MM.1S (cell line): ENCODE results near the gene PPP1R9B.

Experiments
- DNase-seq: peaks from one replicate; pipeline ENCODE4 v3.0.0-alpha.2; 2015
- H2AFZ ChIP-seq: fragments of 300-600 bp; sonication (generic); 2 replicates; pipeline ENCODE4 v1.6.0; 2016; ENCODE audit warnings: antibody characterized with exemption, low read length
- H3F3A ChIP-seq: fragments of 300-600 bp; sonication (generic); 2 replicates; pipeline ENCODE4 v1.6.1; 2016; ENCODE audit warnings: mild to moderate bottlenecking, antibody characterized with exemption, low read length, moderate library complexity, mixed read lengths; ENCODE audit not compliant: insufficient read depth
- H3K27ac ChIP-seq: fragments of 300-600 bp; sonication (generic); 2 replicates; pipeline ENCODE4 v1.5.1; 2016; ENCODE audit warnings: mild to moderate bottlenecking, low read length
- H3K27me3 ChIP-seq: fragments of 300-600 bp; sonication (generic); replicated peaks from 2 replicates; pipeline ENCODE4 v1.6.0; 2016; ENCODE audit warnings: low read length; ENCODE audit not compliant: insufficient read depth
- H3K36me3 ChIP-seq: fragments of 300-600 bp; sonication (generic); replicated peaks from 2 replicates; pipeline ENCODE4 v1.6.1; 2016; ENCODE audit warnings: mild to moderate bottlenecking, low read length, mixed read lengths; ENCODE audit not compliant: insufficient read depth
- H3K4me1 ChIP-seq: fragments of 300-600 bp; sonication (generic); 2 replicates; pipeline ENCODE4 v1.6.1; 2016; ENCODE audit warnings: low read length, mixed read lengths
- H3K4me2 ChIP-seq: fragments of 300-600 bp; sonication (generic); 2 replicates; pipeline ENCODE4 v1.6.0; 2016; ENCODE audit warnings: low read depth, low read length
- H3K4me3 ChIP-seq: fragments of 300-600 bp; sonication (generic); 2 replicates; pipeline ENCODE4 v1.5.1; 2016; ENCODE audit warnings: low read length, mixed read lengths
- H3K79me2 ChIP-seq: fragments of 300-600 bp; sonication (generic); 2 replicates; pipeline ENCODE4 v1.6.1; 2016; ENCODE audit warnings: mixed run types, low read length, mixed read lengths
- H3K9ac ChIP-seq: fragments of 300-600 bp; sonication (generic); 2 replicates; pipeline ENCODE4 v1.6.1; 2016; ENCODE audit warnings: low read length, mixed read lengths
- H3K9me2 ChIP-seq: fragments of 300-600 bp; sonication (generic); replicated peaks from 2 replicates; pipeline ENCODE4 v1.6.1; 2016; ENCODE audit warnings: mild to moderate bottlenecking, low read length, mixed read lengths; ENCODE audit not compliant: insufficient read depth
- H3K9me3 ChIP-seq: fragments of 300-600 bp; sonication (generic); replicated peaks from 2 replicates; pipeline ENCODE4 v1.6.1; 2016; ENCODE audit warnings: mild to moderate bottlenecking, low read length, mixed read lengths; ENCODE audit not compliant: insufficient read depth
- H4K20me1 ChIP-seq: fragments of 300-600 bp; sonication (generic); 2 replicates; pipeline ENCODE4 v1.6.1; 2016; ENCODE audit warnings: mild to moderate bottlenecking, low read length, moderate library complexity, mixed read lengths; ENCODE audit not compliant: insufficient read depth
- CTCF ChIP-seq: fragments of 300-600 bp; sonication (generic); IDR thresholded peaks from 2 replicates; pipeline ENCODE4 v1.5.1; 2016; ENCODE audit warnings: antibody characterized with exemption, low read length, mixed read lengths
- EZH2 ChIP-seq: fragments of 300-600 bp; sonication (generic); optimal IDR thresholded peaks from 2 replicates; pipeline ENCODE3; 2017; ENCODE audit warnings: low read depth, mild to moderate bottlenecking, antibody characterized with exemption, low read length, mixed read lengths
- EZH2phosphoT487 ChIP-seq: fragments of 300-600 bp; sonication (generic); IDR thresholded peaks from 2 replicates; pipeline ENCODE4 v1.6.1; 2018; ENCODE audit warnings: antibody characterized with exemption, low read length

The PPP1R9B gene

GRCh38 chr17:50135316-50136095 lies 15.0 kb downstream of the PPP1R9B start:
- DNase-seq = no peak
- H3K27me3 ChIP-seq = no peaks in the 10 kb centered on the region
- H3K4me3 ChIP-seq = no peak overlapping the region
- no peaks in the 10 kb centered on the region for H3K9me2 ChIP-seq
- H3K79me2 ChIP-seq = peaks cover 17% of the 10 kb centered on the region
- no peak overlapping the region for H3K4me2 ChIP-seq
- no peak overlapping the region for H3K27ac ChIP-seq
- no peaks in the 10 kb centered on the region for H3K4me1 ChIP-seq
- H3F3A ChIP-seq = peaks cover 15% of the 10 kb centered on the region; the same call in 1 of the 2 replicates
- H3K36me3 ChIP-seq = peaks cover 11% of the 10 kb centered on the region
- no peaks in the 10 kb centered on the region for H4K20me1 ChIP-seq
- no peak overlapping the region for H2AFZ ChIP-seq
- no peak overlapping the region for H3K9ac ChIP-seq
- H3K9me3 ChIP-seq = no peaks in the 10 kb centered on the region
- no peak for TF ChIP-seq CTCF

DNA sequence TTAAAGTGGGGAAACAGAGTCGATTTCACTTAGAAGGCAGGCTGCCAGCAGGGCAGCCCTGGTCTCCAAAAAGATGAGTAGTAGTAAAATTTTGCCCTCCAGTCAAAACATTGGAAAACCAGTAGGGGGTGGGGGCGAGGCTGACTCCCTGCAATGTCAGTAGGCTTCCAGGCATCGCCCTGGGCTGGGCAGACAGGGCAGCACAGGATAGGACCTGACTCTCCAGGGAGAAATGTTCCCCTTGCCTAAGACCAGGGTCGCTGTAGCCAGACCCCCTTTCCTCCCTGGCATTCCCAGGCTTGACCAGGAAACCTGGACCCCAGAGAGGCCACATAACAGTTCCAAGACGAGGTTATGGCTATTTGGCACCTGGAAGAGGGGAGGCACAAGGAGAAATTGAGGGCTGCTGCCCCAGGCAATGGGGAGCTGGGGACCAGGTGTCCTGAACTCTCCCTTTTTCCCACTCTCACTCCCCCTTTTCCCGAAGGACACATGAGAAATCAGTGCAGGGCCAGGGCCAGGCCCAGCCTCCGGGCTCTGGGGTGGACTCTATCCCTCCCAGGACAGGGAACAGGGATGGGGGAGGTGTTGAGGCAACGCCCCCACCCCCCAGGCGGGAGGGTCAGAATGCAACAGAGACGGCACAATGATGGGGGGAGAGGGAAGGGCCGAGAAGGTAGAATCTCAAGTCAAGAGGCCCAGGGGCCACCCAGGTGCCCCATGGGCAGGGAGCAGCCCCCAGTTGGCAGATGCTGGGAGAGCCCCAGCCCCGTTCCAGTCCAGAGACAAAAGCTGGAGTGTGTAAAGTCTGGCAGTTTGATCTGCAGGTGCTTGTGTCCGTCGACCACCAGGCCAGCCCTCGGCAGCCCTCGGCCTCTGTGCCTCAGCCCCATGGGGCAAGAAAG lies 16.0 kb downstream of the PPP1R9B start:
- peaks cover 11% of the 10 kb centered on the region; the same call in 1 of the 2 replicates for H3F3A ChIP-seq
- H3K27me3 ChIP-seq = peaks cover 1% of the 10 kb centered on the region; the same call in 1 of the 2 replicates
- no peak overlapping the region for H3K4me2 ChIP-seq
- peaks cover 11% of the 10 kb centered on the region for H3K36me3 ChIP-seq
- H3K4me3 ChIP-seq = no peak overlapping the region
- no peaks in the 10 kb centered on the region for H4K20me1 ChIP-seq
- no peaks in the 10 kb centered on the region for H3K9me2 ChIP-seq
- no peak for TF ChIP-seq EZH2phosphoT487
- no peak for TF ChIP-seq EZH2
- TF ChIP-seq CTCF = no peak
- H3K79me2 ChIP-seq = peaks cover 13% of the 10 kb centered on the region
- H3K9ac ChIP-seq = no peak overlapping the region
- no peak for DNase-seq
- no peaks in the 10 kb centered on the region for H3K9me3 ChIP-seq
- no peaks in the 10 kb centered on the region for H3K4me1 ChIP-seq
- H2AFZ ChIP-seq = no peak overlapping the region
- H3K27ac ChIP-seq = no peak overlapping the region

DNA sequence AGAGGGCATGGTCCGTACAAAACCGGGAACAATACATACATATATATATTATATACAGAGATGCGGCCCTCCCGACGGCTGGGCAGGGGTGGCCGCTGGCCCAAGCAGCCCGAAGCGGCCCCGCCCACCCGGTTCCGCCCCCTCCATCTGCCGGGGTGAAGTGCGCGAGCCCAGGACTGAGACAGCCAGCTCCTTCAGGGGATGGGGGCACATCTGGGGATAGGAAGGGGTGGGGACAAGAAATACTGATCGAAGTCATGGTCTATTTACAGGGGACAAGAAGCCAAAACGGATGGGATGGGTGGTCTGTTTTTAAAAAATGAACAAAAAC lies 16.7 kb downstream of the PPP1R9B start:
- Histone ChIP-seq H3K27me3 (peaks cover 7% of the 10 kb centered on the region), H3K9ac (no peak overlapping the region), H3K4me2 (no peak overlapping the region), H3K36me3 (peaks cover 6% of the 10 kb centered on the region), H3K4me1 (no peaks in the 10 kb centered on the region), H3K79me2 (peaks cover 6% of the 10 kb centered on the region), H4K20me1 (no peaks in the 10 kb centered on the region), H2AFZ (no peak overlapping the region), H3F3A (peaks cover 11% of the 10 kb centered on the region; the same call in 1 of the 2 replicates), H3K4me3 (no peak overlapping the region), H3K27ac (no peak overlapping the region), H3K9me2 (no peaks in the 10 kb centered on the region), H3K9me3 (no peaks in the 10 kb centered on the region)
- DNase-seq = no peak
- no peak for TF ChIP-seq EZH2phosphoT487
- TF ChIP-seq CTCF = no peak
- no peak for TF ChIP-seq EZH2
